NOMO-1 (cell line): ENCODE data around the gene COLEC11.

Experiments used
- DNase-seq, 2 experiments: peaks; one replicate each; lab custom pipeline; 2025; ENCODE audit not compliant: unreplicated experiment in 2 of 2; lab: John Stamatoyannopoulos, UW

COLEC11 gene

DNA sequence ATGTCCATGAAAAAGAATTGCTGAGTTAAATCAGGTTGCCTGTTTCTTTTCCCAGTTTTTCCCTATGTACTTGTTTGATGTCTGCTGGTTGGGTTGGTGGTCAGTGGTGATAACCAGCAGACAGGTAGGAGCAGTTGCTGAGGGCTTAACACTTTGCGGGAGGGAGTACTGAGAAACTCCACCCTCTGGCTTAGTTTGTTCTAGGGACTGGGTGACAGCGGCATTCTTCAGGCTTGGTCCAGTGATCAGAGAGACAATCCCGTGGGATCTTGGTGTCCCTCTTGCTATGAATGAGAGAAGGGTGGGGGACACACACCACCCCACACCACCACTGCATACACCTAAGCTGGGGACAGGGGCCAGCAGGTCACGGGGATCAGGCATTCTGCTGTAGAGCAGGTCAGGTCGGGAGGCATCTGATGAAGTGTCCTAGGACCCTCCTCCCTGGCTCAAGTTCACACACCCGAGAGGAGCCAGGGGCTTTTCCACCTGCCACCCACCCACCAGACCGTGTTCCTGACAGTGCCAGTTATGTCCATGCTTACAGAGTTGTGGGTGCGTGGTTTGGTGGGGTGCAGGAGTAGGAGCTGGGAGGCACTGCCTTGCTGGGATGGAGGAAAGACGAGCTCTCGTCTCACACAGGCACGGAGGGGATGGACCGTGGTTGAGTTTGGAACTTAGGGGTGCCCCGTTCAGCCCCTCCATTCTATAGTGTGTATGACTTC, 41.8 kb downstream of the COLEC11 start:
- DNase-seq: no peak

DNA sequence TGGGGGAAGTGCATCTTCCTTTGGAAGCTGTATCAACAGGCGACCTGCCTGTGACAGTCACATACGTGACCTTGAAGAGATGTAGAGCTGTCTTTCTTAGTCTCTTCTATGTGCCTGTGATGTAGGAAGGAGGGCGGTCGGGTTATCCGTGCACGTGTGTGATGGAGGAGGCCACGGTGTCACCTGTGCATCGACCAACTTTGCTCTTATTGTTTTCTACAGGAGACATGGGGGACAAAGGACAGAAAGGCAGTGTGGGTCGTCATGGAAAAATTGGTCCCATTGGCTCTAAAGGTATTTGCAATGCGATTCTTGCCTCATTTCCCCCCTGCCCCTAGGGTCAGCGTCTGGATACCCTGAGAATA, 42.4 kb downstream of the COLEC11 start:
- DNase-seq: no peak

DNA sequence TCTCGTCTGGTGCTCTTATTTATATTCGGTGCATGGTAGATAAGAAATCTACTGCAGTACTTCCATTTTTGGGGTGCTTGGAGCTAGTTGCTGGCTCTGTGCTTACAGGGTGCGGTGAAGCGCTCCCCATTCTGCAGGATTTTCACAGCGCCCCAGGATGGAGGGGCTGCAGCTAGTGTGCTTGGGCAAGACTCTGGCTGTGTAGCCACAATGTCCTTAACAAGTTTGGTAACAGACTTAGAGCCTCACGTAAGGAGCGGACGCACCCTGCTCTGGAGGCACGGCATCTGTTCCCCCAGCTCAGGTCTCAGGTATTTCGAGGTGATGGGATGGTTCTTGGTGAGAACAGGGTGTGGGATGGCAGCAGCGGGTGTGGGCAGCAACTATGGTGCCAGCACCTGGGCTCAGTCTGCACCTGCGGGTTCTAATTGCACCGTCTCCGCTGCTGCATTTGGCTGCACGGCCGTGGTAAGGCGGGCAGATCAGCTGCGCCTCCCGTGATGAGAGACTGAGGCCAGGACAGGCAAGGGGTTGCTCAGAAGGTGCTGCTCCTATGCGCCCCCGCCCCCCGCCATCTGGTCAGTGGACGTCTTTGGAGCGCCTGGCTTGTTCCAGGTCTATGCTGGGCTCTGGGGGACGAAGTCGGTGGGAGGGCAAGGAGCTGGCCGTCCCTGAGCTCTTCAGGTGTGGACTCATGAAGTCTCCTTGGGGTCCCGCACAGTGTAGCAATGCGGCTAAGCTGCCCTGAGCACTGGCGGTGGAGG, 43.0 kb downstream of the COLEC11 start:
- no peak for DNase-seq

DNA sequence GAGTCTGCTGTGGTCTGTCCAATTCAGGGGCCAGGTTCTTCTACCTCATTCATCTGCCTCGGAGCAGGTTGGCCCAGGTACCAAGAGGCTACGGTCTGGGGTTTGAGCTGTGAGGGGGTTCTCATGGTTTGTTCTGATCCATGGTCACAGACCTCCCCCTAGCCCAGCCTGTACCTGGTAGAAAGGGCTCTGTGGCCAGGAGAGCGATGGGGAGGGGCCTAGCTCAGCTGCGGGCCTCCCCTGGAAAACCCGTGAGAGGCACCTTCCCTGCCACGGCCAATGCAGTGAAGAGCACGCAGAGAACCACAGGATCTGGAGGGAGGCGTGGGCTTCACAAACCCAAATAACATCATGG, 43.5 kb downstream of the COLEC11 start:
- DNase-seq: no peak

DNA sequence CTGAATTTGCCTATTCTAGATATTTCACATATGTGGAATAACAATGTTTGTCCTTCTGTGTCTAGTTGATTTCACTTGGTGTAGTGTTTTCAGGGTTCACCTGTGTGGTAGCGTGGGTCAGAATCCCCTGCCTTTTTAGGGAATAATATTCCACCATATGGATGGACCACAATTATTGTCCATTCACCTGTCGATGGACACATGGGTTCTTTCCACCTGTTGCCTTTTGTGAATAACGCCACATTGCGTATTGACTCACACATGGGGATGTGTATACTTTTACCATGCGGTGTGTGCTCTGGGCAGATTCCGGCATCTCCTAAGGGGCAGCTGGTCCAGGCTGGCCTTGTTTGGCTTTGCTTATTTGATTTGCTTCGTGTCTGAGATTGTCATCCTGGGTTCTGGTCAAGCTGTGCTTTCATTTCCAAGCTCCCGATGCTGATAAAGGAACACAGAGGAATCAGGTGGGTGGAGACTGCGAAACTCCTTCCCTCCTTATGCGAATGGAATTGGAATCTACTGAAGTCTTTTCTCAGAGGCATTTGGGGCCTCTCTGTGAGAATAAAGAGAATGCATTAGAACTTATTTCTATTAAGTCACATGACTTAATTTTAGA, 44.2 kb downstream of the COLEC11 start:
- DNase-seq: no peak

DNA sequence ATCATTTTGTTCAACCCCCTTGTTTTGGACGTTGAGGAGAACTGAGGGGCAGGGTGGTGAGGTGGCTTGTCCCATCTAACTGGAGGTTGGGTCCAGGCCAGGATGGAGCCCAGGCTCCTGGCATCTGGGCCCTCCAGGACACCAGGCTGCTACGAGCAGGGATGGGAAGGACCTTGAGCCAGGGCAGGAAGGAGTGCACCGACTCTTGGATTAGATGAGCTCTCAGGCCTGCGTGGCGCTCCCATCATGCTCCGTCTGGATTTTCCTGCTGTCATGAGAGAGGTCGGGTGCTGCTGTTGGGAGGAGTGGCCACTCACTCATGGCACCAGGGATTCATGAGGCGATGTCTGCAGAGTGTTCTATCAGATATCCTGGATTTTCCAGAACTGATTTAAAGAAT, 44.7 kb downstream of the COLEC11 start:
- no peak for DNase-seq

DNA sequence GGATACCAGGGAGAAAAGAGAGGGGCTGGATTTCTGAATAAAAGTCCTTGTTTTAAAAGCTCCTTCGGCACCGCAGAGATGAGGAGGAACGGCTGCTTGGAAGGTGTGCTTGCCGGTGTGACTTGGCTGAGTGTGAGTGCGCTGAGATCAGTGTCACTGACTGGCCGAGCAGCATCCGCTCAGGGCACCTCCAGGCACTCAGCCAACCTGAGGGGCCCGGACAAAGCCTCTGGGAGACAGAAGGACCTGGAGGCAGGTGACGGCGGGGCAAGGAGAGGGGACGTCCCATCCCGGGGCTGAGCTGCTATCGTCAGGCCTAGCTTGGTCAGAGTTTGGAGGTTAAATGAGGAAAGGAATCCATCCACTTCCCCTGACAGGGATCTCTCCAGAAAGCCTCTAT, 46.3 kb downstream of the COLEC11 start:
- no peak for DNase-seq

DNA sequence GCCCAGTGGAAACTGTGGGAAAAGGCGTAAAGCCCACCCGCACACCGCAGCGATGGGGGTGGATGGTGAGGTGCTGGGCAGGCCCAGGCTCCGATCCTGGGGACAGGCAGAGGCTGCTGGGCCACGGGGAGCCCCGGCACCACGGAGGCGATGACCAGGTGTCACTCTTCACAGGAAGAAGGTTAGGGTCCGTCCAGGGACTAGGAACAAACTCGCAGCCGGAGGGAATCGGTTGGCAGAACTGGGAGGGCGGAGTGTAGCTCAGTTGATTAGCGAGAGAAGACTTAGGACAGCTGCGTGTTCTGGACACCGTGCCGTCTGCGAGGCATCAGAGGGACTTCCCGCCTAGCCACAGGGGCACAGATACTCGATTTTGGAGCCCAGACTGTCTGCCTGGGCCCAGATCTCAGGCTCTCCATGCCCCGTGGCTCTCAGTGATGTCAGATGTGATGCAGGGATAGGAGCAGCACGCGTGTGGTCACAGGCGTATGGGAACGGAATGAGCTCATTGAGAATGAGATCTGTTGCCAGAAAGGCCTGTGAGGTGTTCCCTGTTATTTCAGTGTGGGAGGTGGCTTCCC, 47.0 kb downstream of the COLEC11 start:
- no peak for DNase-seq

DNA sequence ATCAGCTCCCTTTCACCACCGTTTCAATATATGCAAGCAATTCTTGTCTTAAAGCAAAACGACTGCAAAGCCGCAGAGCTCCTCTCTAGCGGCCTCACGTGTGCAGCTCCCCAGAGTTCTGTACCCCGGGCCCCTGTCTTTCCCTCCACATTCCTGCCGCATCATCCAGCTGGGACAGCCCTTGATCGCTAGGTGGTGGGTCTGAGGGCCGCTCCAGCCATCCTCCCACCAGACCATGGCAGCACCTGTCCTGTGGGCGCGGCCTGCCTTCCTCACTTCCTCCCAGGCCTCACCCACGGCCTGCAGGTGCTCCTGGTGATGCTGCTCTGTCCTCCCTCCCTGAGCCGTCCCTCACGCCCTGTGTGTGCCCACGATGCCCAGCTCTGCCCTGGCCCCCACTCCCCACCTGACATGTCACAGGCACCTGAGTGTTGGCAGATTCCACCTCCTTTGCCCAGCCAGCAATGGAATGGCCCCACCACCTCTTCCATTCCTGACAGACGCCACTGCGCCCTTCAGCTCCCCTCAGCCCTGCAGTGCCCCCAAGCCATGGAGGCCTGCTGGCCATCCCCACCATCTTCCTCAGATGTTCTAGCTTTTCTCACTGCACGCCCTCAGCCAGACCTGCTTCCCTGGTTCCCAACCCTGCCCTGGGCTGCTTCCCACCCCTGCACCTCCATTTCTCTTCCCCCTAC, 47.8 kb downstream of the COLEC11 start:
- no peak for DNase-seq

DNA sequence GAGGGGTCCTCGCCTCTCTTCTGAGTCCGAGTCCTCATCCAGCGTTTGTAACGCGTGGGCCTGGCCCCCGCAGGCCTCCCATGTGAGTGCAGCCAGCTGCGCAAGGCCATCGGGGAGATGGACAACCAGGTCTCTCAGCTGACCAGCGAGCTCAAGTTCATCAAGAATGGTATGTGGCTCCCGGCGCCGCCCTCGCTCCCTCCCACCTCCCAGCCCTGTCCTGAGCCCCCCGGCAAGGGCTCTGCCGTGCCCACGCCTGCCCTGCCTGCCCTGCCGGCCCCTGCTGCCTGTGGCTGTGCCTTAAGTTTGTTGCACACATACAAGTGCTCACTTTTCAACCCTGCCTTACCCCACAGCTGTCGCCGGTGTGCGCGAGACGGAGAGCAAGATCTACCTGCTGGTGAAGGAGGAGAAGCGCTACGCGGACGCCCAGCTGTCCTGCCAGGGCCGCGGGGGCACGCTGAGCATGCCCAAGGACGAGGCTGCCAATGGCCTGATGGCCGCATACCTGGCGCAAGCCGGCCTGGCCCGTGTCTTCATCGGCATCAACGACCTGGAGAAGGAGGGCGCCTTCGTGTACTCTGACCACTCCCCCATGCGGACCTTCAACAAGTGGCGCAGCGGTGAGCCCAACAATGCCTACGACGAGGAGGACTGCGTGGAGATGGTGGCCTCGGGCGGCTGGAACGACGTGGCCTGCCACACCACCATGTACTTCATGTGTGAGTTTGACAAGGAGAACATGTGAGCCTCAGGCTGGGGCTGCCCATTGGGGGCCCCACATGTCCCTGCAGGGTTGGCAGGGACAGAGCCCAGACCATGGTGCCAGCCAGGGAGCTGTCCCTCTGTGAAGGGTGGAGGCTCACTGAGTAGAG, 48.7 kb downstream of the COLEC11 start:
- no peak for DNase-seq

DNA sequence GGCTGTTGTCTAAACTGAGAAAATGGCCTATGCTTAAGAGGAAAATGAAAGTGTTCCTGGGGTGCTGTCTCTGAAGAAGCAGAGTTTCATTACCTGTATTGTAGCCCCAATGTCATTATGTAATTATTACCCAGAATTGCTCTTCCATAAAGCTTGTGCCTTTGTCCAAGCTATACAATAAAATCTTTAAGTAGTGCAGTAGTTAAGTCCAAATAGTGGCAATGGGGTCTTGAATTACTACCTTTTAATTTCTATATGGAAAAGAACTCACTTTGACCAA, 49.3 kb downstream of the COLEC11 start:
- no peak for DNase-seq

DNA sequence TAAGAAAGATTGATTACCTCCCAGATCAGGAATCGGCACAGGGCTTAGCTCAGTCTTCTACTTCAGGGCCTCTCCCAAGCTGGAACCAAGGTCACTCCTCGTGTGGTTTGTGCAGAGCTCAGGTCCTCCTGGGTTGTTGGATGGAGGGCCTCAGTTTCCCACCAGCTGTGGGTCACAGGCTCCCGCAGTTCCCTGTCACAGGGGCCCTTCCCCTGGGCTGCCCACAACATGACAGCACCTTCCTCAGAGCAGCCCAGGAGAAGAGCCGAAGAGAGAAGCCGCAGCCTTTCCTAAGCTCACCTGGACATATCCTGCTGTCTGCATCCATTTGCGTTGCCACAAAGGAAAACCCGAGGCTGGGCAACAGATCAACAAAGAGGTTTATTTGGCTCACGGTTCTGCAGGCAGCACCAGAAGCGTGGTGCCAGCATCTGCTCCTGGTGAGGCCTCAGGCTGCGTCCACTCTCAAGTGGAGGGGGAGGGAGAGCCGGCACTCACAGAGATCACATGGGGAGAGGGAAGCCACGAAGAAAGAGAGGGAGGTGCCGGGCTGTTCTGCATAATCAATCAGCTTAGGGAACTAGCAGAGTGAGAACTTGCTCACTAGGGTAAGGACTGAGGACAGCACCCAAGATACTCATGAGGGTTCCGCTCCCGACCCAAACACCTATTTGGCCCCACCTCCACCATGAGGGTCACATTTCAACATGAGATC, 50.1 kb downstream of the COLEC11 start:
- no peak for DNase-seq

DNA sequence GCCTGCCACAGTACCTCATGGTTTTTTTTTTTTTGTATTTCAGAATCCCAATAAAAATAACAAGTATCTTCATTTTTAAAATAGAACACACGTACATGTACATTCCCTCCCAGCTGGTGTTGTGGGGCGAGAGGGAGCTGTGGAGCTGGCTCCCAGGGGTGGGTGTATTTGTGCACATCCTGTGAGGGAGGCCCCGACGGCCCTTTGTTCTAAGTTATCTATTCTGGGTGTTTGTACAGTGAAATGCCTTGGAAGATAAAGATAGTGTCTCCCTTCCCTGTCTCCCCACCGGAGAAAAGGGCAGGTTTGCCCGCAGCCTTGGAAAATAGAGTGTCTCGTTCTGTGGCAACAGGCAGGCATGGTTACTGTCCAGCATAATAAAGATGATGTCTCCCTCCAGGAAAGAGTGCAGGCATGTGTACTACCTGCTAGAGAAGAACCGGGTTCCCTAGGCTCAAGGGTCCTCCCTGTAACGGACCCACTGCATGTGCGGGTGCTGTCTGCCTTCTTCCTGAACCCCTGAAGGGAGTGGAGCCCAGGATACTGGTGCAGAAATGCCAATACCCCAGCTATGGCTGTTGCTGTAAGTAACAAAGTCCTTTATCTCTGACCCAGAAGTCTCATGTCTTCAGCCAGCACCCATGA, 51.0 kb downstream of the COLEC11 start:
- no peak for DNase-seq

DNA sequence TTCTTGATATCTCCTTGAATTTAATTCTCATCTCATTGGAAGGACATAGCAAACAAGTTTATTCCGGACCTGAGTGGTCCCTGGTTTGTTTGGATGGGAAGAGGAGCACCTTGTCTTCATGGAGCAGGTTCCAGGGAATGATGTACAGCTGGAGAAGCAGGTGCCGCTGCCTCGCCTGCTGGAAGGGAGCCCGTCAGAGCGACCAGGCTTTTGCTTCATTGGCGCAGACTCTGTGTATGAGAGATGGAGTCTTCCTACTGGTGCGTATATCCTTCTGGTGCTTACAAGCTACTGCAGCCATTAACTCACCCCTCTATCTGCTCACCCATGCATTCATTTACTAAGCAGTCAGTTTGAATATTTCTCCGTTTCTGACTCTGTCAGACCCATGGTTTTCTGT, 51.5 kb downstream of the COLEC11 start:
- no peak for DNase-seq

DNA sequence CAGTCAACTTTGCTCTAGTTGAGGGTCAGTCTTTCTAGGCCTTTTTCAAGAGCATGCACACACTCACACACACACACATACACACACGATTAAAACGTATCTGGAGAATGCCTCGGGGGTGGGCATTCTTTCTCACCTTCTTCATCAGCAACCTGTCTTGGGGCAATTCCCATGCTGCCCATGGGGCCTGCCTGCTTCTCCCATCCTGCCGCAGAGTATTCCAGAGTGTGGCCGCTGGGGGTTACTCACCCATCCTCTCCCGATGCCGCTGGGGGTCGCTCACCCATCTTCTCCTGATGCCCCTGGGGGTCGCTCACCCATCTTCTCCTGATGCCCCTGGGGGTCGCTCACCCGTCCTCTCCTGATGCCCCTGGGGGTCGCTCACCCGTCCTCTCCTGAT, 52.3 kb downstream of the COLEC11 start:
- DNase-seq: no peak

DNA sequence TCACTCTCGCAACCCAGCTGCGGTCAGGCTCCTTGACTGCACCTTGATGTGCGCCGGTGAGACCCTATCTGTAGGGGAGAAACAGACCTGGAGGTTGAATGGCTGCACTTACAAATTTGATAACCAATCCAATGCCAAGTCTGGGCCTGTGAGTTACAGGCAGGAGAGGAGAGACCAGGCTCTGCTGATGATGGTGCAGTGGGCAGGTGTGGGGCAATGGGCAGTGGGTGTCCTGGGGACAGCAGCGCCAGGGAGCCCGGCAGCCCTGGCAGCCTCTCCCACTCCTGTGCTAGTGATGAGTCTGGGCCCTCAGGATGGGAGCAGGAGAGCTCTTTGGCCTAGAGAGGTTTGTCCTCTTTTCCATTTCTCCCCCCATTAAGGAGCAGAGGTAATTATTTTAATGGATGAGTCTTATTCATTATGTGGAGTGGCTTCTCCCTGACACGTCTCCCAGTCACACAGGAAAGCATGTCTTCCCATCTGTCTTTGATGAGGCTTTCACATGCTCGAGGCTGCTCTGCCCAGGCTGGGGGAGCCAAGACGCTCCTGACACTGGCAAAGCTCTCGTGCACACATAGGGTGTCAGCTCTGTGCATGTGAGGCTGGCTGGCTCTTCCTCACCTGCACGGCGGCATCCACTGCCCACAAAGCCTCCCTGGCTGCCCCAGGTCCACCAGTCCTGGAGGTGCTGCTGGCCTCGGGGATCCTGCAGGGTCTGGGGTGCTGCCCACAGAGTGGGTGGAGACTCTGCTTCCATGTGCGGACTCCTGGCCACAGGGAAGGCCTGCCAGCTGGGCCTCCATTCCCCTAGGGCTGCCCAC, 53.1 kb downstream of the COLEC11 start:
- no peak for DNase-seq

DNA sequence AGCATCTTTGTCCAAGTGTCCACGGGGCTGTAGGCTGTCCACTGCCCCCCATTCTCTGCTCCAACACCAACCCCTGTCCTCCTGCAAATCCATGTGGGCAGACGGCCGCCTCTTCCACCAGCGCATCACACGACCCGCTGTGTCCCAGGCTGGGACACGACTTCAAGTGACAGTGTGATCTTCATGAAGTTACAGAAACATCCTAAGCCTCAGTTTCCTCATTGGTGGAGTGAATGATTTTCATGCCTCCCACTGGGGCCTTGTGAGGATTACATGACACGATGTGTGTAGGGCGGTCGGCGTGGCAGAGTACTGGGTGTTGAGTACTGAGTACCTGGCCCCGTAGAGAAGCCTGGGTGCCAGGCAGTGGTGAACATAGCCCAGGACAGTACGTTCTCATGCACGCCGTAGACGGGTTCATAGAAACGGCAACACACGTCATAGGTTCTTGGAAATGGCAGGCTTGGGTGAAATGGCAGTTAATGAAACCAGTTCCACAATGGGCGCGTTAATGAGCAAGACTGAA, 53.8 kb downstream of the COLEC11 start:
- no peak for DNase-seq

DNA sequence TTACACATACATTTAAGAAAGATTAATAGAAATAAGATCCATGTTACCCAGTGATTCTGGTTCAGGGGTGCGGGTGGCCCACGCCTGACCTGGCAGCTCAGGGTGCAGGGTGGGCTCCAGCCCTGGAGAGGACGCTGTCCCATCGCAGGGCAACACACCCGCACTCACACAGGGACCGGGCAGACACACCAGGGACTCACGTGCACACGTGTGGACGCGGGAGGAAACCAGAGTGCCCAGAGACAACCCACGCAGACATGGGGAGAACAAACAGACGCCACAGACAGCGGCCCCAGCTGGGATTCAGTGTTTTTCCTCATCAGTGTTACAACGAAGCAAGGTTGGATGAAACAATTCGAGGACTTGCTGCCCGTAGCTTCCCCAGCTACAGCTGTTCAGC, 54.7 kb downstream of the COLEC11 start:
- no peak for DNase-seq
